HG02970 (cell line): ENCODE measurements around the gene SEMA4D.

Experiments
- ATAC-seq: cut with Tn5 transposase; IDR thresholded peaks from one replicate; pipeline ENCODE4 v1.9.1; 2021; ENCODE audit warnings: mild to moderate bottlenecking, moderate library complexity, moderate number of reproducible peaks; ENCODE audit not compliant: unreplicated experiment, low FRiP score

The SEMA4D gene

GRCh38 chr9:89448821-89449220 is 49.1 kb downstream of the SEMA4D start:
- ATAC-seq: no peak

- no peak for ATAC-seq
These were observed 49.5 kb downstream of the SEMA4D start for GRCh38 chr9:89448381-89448780.

- ATAC-seq: no peak
These were observed 50.5 kb downstream of the SEMA4D start for GRCh38 chr9:89447416-89447815.

- no peak for ATAC-seq
These were observed 51.0 kb downstream of the SEMA4D start for GRCh38 chr9:89446961-89447310.

GRCh38 chr9:89446261-89446960 is 51.5 kb downstream of the SEMA4D start:
- no peak for ATAC-seq

GRCh38 chr9:89445801-89446251 is 52.1 kb downstream of the SEMA4D start:
- ATAC-seq: no peak

GRCh38 chr9:89444925-89445765 is 52.8 kb downstream of the SEMA4D start:
- ATAC-seq: no peak

GRCh38 chr9:89444274-89444673 is 53.6 kb downstream of the SEMA4D start:
- ATAC-seq: no peak

GRCh38 chr9:89442981-89443814 is 54.7 kb downstream of the SEMA4D start:
- no peak for ATAC-seq

- ATAC-seq: no peak
These were observed 55.4 kb downstream of the SEMA4D start for GRCh38 chr9:89442501-89442978.

GRCh38 chr9:89441986-89442385 is 55.9 kb downstream of the SEMA4D start:
- ATAC-seq: no peak

- ATAC-seq: no peak
These were observed 56.3 kb downstream of the SEMA4D start for GRCh38 chr9:89441655-89441970.

- ATAC-seq: no peak
These were observed 56.8 kb downstream of the SEMA4D start for GRCh38 chr9:89440951-89441654.

- ATAC-seq: no peak
These were observed 57.4 kb downstream of the SEMA4D start for GRCh38 chr9:89440548-89440947.

GRCh38 chr9:89440046-89440445 is 57.9 kb downstream of the SEMA4D start:
- no peak for ATAC-seq

- no peak for ATAC-seq
These were observed 58.3 kb downstream of the SEMA4D start for GRCh38 chr9:89439571-89439970.

- no peak for ATAC-seq
These were observed 59.7 kb downstream of the SEMA4D start for GRCh38 chr9:89438194-89438593.

GRCh38 chr9:89437772-89438171 is 60.1 kb downstream of the SEMA4D start:
- ATAC-seq: no peak

- ATAC-seq: no peak
These were observed 60.8 kb downstream of the SEMA4D start for GRCh38 chr9:89436963-89437625.

GRCh38 chr9:89436326-89436725 is 61.6 kb downstream of the SEMA4D start:
- no peak for ATAC-seq
